ENCODE measurements around the gene TRIM34. TPM values are rescaled to one million over a fixed set of nuclear protein-coding genes. Genes with fewer than 3 reads are reported as not detected.

Gene TRIM34
- total and polyA plus RNA-seq, 10 of the 15 experiments (the other 5 are each of a cell fraction or from before 2014, with no cell fraction given), result 16.7 to 51.4 (median 21.5) TPM

DNA sequence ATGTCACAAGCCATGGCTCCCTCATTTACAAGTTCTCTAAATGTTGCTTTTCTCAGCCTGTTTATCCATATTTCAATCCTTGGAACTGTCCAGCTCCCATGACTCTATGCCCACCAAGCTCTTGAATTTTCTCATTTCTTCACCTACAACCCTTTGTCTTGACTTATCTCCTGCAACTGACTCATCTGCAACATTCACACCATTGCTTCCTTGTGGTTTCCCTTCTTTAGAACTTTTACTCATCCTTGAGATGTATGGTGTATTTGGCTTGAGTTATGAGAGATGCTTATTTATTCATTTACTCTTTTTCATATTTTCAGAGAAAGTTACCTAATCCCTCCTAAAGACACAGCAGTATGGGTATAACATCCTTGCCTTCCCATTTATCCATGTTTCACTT is 18.8 kb downstream of the TRIM34 start (continued):
- TF ChIP-seq RBBP5 (conservative IDR thresholded peaks at IDR 0.05) (no peak), NFYB (IDR thresholded peaks at IDR 0.05; ENCODE audit: insufficient read depth, low read depth, low read length) (no peak), HDGF (IDR thresholded peaks at IDR 0.05) (no peak), STAT1 (conservative IDR thresholded peaks at IDR 0.05) (no peak)
- TF ChIP-seq, protein P1, sequence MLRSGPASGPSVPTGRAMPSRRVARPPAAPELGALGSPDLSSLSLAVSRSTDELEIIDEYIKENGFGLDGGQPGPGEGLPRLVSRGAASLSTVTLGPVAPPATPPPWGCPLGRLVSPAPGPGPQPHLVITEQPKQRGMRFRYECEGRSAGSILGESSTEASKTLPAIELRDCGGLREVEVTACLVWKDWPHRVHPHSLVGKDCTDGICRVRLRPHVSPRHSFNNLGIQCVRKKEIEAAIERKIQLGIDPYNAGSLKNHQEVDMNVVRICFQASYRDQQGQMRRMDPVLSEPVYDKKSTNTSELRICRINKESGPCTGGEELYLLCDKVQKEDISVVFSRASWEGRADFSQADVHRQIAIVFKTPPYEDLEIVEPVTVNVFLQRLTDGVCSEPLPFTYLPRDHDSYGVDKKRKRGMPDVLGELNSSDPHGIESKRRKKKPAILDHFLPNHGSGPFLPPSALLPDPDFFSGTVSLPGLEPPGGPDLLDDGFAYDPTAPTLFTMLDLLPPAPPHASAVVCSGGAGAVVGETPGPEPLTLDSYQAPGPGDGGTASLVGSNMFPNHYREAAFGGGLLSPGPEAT (IDR thresholded peaks at IDR 0.05; ENCODE audit: low read depth), result no peak
- TF ChIP-seq, protein P2, sequence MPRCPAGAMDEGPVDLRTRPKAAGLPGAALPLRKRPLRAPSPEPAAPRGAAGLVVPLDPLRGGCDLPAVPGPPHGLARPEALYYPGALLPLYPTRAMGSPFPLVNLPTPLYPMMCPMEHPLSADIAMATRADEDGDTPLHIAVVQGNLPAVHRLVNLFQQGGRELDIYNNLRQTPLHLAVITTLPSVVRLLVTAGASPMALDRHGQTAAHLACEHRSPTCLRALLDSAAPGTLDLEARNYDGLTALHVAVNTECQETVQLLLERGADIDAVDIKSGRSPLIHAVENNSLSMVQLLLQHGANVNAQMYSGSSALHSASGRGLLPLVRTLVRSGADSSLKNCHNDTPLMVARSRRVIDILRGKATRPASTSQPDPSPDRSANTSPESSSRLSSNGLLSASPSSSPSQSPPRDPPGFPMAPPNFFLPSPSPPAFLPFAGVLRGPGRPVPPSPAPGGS (IDR thresholded peaks at IDR 0.05; ENCODE audit: borderline replicate concordance, insufficient read depth, low read depth, low read length, poor library complexity, severe bottlenecking), result no peak

DNA sequence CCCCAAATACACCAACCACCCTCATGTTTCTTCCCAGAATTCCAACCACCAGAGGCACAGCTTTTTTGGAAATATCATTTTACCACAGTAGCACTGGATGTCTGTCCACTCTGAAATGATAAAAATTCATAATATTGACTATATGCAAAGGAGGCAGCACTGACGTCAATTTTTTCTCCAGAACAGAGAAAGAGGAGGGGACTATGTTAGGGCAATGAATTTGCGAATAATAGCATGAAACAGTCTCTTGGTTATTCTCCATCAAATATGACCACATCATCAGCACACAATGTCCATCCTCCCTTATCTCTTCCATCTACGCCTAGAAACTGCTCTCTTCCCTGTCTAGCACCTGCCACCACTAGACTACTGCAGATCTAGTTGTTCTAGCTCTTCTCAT is 21.3 kb downstream of the TRIM34 start:
- 96% methylated on average over 3 of the region's 3 CpGs for WGBS (ENCODE audit: insufficient coverage, insufficient replicate concordance, low lambda C conversion rate, missing lambda C conversion rate)
- TF ChIP-seq, protein P3, sequence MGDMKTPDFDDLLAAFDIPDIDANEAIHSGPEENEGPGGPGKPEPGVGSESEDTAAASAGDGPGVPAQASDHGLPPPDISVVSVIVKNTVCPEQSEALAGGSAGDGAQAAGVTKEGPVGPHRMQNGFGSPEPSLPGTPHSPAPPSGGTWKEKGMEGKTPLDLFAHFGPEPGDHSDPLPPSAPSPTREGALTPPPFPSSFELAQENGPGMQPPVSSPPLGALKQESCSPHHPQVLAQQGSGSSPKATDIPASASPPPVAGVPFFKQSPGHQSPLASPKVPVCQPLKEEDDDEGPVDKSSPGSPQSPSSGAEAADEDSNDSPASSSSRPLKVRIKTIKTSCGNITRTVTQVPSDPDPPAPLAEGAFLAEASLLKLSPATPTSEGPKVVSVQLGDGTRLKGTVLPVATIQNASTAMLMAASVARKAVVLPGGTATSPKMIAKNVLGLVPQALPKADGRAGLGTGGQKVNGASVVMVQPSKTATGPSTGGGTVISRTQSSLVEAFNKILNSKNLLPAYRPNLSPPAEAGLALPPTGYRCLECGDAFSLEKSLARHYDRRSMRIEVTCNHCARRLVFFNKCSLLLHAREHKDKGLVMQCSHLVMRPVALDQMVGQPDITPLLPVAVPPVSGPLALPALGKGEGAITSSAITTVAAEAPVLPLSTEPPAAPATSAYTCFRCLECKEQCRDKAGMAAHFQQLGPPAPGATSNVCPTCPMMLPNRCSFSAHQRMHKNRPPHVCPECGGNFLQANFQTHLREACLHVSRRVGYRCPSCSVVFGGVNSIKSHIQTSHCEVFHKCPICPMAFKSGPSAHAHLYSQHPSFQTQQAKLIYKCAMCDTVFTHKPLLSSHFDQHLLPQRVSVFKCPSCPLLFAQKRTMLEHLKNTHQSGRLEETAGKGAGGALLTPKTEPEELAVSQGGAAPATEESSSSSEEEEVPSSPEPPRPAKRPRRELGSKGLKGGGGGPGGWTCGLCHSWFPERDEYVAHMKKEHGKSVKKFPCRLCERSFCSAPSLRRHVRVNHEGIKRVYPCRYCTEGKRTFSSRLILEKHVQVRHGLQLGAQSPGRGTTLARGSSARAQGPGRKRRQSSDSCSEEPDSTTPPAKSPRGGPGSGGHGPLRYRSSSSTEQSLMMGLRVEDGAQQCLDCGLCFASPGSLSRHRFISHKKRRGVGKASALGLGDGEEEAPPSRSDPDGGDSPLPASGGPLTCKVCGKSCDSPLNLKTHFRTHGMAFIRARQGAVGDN (IDR thresholded peaks at IDR 0.05), result no peak
- TF ChIP-seq HDAC6 (IDR thresholded peaks at IDR 0.05; ENCODE audit: unreplicated experiment) (no peak), SUPT20H (IDR thresholded peaks at IDR 0.05; ENCODE audit: borderline replicate concordance, control insufficient read depth, low read depth, low read length) (no peak), BMI1 (IDR thresholded peaks at IDR 0.05; ENCODE audit: borderline replicate concordance) (no peak), MTA2 (IDR thresholded peaks at IDR 0.05; ENCODE audit: low read depth) (no peak), SP1 (IDR thresholded peaks at IDR 0.05; ENCODE audit: low read depth, low read length) (no peak)
- TF ChIP-seq, protein P4, sequence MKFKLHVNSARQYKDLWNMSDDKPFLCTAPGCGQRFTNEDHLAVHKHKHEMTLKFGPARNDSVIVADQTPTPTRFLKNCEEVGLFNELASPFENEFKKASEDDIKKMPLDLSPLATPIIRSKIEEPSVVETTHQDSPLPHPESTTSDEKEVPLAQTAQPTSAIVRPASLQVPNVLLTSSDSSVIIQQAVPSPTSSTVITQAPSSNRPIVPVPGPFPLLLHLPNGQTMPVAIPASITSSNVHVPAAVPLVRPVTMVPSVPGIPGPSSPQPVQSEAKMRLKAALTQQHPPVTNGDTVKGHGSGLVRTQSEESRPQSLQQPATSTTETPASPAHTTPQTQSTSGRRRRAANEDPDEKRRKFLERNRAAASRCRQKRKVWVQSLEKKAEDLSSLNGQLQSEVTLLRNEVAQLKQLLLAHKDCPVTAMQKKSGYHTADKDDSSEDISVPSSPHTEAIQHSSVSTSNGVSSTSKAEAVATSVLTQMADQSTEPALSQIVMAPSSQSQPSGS (IDR thresholded peaks at IDR 0.05; ENCODE audit: low read length), result no peak

More for the DNA sequence above, 21.3 kb downstream of the TRIM34 start:
- no peak overlapping the region for H3K4me3 ChIP-seq
- SMC1A ChIA-PET (ENCODE audit: uncharacterized antibody, unreplicated experiment), result interaction anchor here (1.0 to 1.2 kb wide), 4 partner anchors 10 to 89 kb away, joined by 3 read pairs; partner anchors contain the start of gene TRIM5
- POLR2A ChIA-PET, result interaction anchor here (1.2 kb wide), 1 partner anchor 16 kb away, joined by 3 read pairs; no protein-coding TSS in a partner anchor
- no peaks in the 10 kb centered on the region for H3K4me1 ChIP-seq (ENCODE audit: control insufficient read depth, insufficient read depth, low read length)
- no TSS peak for BruUV-seq (replicated peaks)
- ATAC-seq (no peak), FAIRE-seq (no peak), DNase-seq (ENCODE audit: low read depth, low spot score) (no peak)
- CTCF ChIA-PET, result interaction anchor here (1.3 kb wide), 1 partner anchor 10 kb away, joined by 5 read pairs; no protein-coding TSS in a partner anchor
- no peaks in the 10 kb centered on the region for H3K9me3 ChIP-seq (replicated peaks; ENCODE audit: control insufficient read depth, insufficient read depth, low read length)
- no peaks in the 10 kb centered on the region for H3K79me2 ChIP-seq (ENCODE audit: control insufficient read depth, insufficient read depth, low read length)
- no peak overlapping the region for H3K4me2 ChIP-seq (ENCODE audit: control insufficient read depth, insufficient read depth)
- H3K27ac ChIP-seq (ENCODE audit: control insufficient read depth, insufficient read depth), result no peak overlapping the region
- intact Hi-C loops (cut with micrococcal nuclease; ENCODE audit: unreplicated experiment), result no loop called here
- in situ Hi-C loops (cut with MboI), result no loop called here
- no peak overlapping the region for H2AFZ ChIP-seq (ENCODE audit: control insufficient read depth, low read depth, low read length)
- RAD21 ChIA-PET (ENCODE audit: unreplicated experiment), result interaction anchor here (0.7 kb wide), 1 partner anchor 43 kb away, joined by 3 read pairs; no protein-coding TSS in a partner anchor
- no peak overlapping the region for H3K9ac ChIP-seq (ENCODE audit: control insufficient read depth, insufficient read depth, low read length)
- no peaks in the 10 kb centered on the region for H4K20me1 ChIP-seq (ENCODE audit: control insufficient read depth, insufficient read depth)
- peaks cover 0 to 5% of the 10 kb centered on the region in 2 experiments; a peak in 2 of 4 replicates for H3K36me3 ChIP-seq (ENCODE audit: control insufficient read depth in 2 of 2, insufficient read depth in 2 of 2, low read length in 1 of 2)
- H3K27me3 ChIP-seq (replicated peaks in 1 of 2; ENCODE audit: control insufficient read depth in 2 of 2, insufficient read depth in 2 of 2, low read length in 1 of 2), result no peaks in the 10 kb centered on the region
